AG09309 (cell line): ENCODE data around the gene CLIC5.

Experiments
- DNase-seq: peaks from one replicate; pipeline ENCODE4 v3.0.0-alpha.2; 2010; ENCODE audit warnings: low read depth
- H3K4me3 ChIP-seq: 2 replicates; pipeline ENCODE4 v1.5.1; 2011; ENCODE audit warnings: mild to moderate bottlenecking, low read depth, low read length, moderate library complexity; ENCODE audit not compliant: control insufficient read depth
- TF ChIP-seq, protein P1 (sequence below): IDR thresholded peaks from 2 replicates; pipeline ENCODE4 v1.5.1; 2011; ENCODE audit warnings: mild to moderate bottlenecking, low read depth, low read length, inconsistent platforms; ENCODE audit not compliant: insufficient read depth, control insufficient read depth; ENCODE audit errors: missing control alignments

CLIC5 gene

GRCh38 chr6:45955597-45955996, 60.1 kb downstream of the CLIC5 start:
- TF ChIP-seq, protein P1, sequence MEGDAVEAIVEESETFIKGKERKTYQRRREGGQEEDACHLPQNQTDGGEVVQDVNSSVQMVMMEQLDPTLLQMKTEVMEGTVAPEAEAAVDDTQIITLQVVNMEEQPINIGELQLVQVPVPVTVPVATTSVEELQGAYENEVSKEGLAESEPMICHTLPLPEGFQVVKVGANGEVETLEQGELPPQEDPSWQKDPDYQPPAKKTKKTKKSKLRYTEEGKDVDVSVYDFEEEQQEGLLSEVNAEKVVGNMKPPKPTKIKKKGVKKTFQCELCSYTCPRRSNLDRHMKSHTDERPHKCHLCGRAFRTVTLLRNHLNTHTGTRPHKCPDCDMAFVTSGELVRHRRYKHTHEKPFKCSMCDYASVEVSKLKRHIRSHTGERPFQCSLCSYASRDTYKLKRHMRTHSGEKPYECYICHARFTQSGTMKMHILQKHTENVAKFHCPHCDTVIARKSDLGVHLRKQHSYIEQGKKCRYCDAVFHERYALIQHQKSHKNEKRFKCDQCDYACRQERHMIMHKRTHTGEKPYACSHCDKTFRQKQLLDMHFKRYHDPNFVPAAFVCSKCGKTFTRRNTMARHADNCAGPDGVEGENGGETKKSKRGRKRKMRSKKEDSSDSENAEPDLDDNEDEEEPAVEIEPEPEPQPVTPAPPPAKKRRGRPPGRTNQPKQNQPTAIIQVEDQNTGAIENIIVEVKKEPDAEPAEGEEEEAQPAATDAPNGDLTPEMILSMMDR = no peak
- no peak overlapping the region for H3K4me3 ChIP-seq
- DNase-seq = no peak

- no peak for DNase-seq
- TF ChIP-seq, protein P1 = no peak
- no peak overlapping the region for H3K4me3 ChIP-seq
These were observed 63.1 kb downstream of the CLIC5 start for GRCh38 chr6:45952546-45952945.

DNA sequence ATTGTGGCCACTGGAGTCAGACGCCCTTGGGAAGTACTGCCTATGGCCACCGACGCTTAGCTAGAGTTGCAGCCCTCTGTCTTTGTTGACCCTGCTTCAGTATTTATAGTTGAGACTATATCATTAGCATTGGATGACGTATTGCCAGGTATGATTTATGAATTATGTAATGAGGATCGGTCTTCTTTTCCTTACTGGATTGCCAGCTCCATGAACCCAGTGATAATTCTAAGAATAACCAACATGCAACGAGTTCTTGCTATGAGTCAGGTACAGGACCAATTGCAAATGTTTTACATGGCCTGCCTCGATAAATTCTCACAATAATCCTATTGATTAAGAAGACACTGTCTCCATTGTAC, 63.5 kb downstream of the CLIC5 start:
- no peak for DNase-seq
- TF ChIP-seq, protein P1 = no peak

GRCh38 chr6:45951321-45952167, 64.1 kb downstream of the CLIC5 start:
- no peak overlapping the region for H3K4me3 ChIP-seq
- TF ChIP-seq, protein P1 = no peak
- no peak for DNase-seq

More for the DNA sequence above, 63.5 kb downstream of the CLIC5 start:
- H3K4me3 ChIP-seq = no peak overlapping the region

GRCh38 chr6:45949256-45949655, 66.4 kb downstream of the CLIC5 start:
- H3K4me3 ChIP-seq = no peak overlapping the region
- TF ChIP-seq, protein P1 = no peak
- no peak for DNase-seq

GRCh38 chr6:45947807-45948206, 67.9 kb downstream of the CLIC5 start:
- TF ChIP-seq, protein P1 = no peak
- DNase-seq = no peak
- H3K4me3 ChIP-seq = no peak overlapping the region
